Ovary (tissue), 9 donors: Measurements from ENCODE around the gene GLP1R. TPM values are rescaled to one million over a fixed set of nuclear protein-coding genes. Genes with fewer than 3 reads are reported as not detected.

Experiments used
- DNase-seq, 5 donors: peaks; one replicate each; pipeline ENCODE4 v3.0.0-alpha.2; 2019 to 2020
- H3K27ac ChIP-seq, 2 donors: fragments of 200-600 bp; one replicate each; pipeline versions ENCODE4 v1.5.1 to v1.8.0; 2019 to 2022
- H3K27me3 ChIP-seq: fragments of 200-600 bp; one replicate; pipeline ENCODE4 v1.8.0; 2022
- H3K36me3 ChIP-seq: fragments of 200-600 bp; sonication (generic); one replicate; pipeline ENCODE4 v1.5.1; 2019
- H3K4me1 ChIP-seq: one replicate; pipeline ENCODE4 v1.8.1; 2013; ENCODE audit warnings: mild to moderate bottlenecking, moderate library complexity; ENCODE audit not compliant: insufficient read depth
- H3K4me3 ChIP-seq: fragments of 200-600 bp; sonication (generic); one replicate; pipeline ENCODE4 v1.5.1; 2017
- H3K9me3 ChIP-seq, 2 donors: fragments of 200-600 bp in 1 of 2; sonication (generic) in 1 of 2; one replicate each; pipeline versions ENCODE4 v1.5.1 to v1.8.1; 2013 to 2019; ENCODE audit warnings: mild to moderate bottlenecking in 1 of 2, moderate library complexity in 1 of 2
- CTCF ChIP-seq, 3 donors: fragments of 450-650 bp in 2 of 3; fragments of 200-600 bp in 1 of 3; IDR thresholded peaks; one replicate each; pipeline versions ENCODE4 v1.5.1 to v1.8.0; 2016 to 2022; ENCODE audit warnings: antibody characterized with exemption in 3 of 3, mild to moderate bottlenecking in 1 of 3
- EP300 ChIP-seq: sonication (generic); formaldehyde crosslinking; IDR thresholded peaks from one replicate; pipeline ENCODE4 v1.6.1; 2017; ENCODE audit warnings: antibody characterized with exemption
- POLR2A ChIP-seq: fragments of 450-650 bp; IDR thresholded peaks from one replicate; pipeline ENCODE4 v1.6.1; 2017; ENCODE audit warnings: antibody characterized with exemption, mild to moderate bottlenecking, moderate library complexity
- WGBS, 3 donors: extraction: QIAGEN DNeasy Blood & Tissue Kit in 1 of 3; methylation state at CpG; one replicate each; pipeline versions ENCODE4 v1.1.5 to v1.1.7; 2013 to 2017; 5-methylcytosine and 5-hydroxymethylcytosine counted together
- intact Hi-C, 4 donors: fragments of 100-400 bp; cut with DNase I; formaldehyde crosslinking; loops; one replicate each; pipeline versions ENCODE4 v1.11.0 to v1.15.1; 2022 to 2023
- polyA plus RNA-seq, 2 donors: library from polyadenylated mRNA; stranded (reverse); fragments of 200-250 nt in 1 of 2; fragments of 350-450 nt in 1 of 2; fragmentation: Illumina TruSeq in 1 of 2; extraction: RNeasy Lipid Tissue Mini Kit (QIAGEN cat#74804) in 1 of 2; gene quantifications; one replicate each; pipeline ENCODE4 v1.2.3, GENCODE V29; 2013 to 2014
- total RNA-seq, 7 donors: library from RNA; depleted of rRNA in 2 of 7; stranded (reverse); fragments of >200 nt in 2 of 7; fragmentation: NEBNext Ultra II Directional in 3 of 7; extraction: Animal tissue kit (Norgen Biotek cat#: 25700) in 3 of 7; gene quantifications; one replicate each; pipeline versions ENCODE4 v1.1.0 to v1.2.4, GENCODE V29; 2016 to 2023
- donor health status: DM: no; HTN: no; CAD: no; lungs with moderate emphysema.
- donor health status: DM: no; HTN: no; CAD: no.
- donor health status: Bipolar disorder and iron deficiency.
- donor health status: DM: yes; HTN: yes; CAD: no.
- donor health status: DM: no; HTN: no; CAD: no.
- donor health status: DM: yes; HTN: yes; CAD: no.

GLP1R gene
- total and polyA plus RNA-seq, 9 donors, result 0.08 TPM; not detected in 8

GRCh38 chr6:39053854-39054576, 5.4 kb downstream of the GLP1R start:
- Histone ChIP-seq H3K27me3 (no peaks in the 10 kb centered on the region), H3K4me3 (no peak overlapping the region), H3K4me1 (no peaks in the 10 kb centered on the region), H3K27ac (no peak overlapping the region), H3K36me3 (no peaks in the 10 kb centered on the region), H3K9me3 (no peaks in the 10 kb centered on the region)
- 54 to 66% (median 56%) methylated on average over 9 of the region's 9 CpGs for WGBS, 3 donors
- intact Hi-C loops, result no loop called here
- TF ChIP-seq POLR2A (no peak), CTCF (IDR thresholded peaks at IDR 0.05) (no peak)
- DNase-seq, result peak in 1 of 5 donors; percentile 13

- Histone ChIP-seq H3K9me3 (no peaks in the 10 kb centered on the region), H3K4me3 (no peak overlapping the region), H3K4me1 (no peaks in the 10 kb centered on the region), H3K27ac (no peak overlapping the region), H3K36me3 (no peaks in the 10 kb centered on the region), H3K27me3 (no peaks in the 10 kb centered on the region)
- peak in 1 of 5 donors; percentile 5 for DNase-seq
- WGBS, 3 donors, result 68 to 75% (median 69%) methylated on average over 9 of the region's 9 CpGs
- intact Hi-C loops, result no loop called here
- TF ChIP-seq EP300 (no peak), POLR2A (no peak), CTCF (IDR thresholded peaks at IDR 0.05) (no peak)
These were observed 6.1 kb downstream of the GLP1R start for GRCh38 chr6:39054577-39055142.

- no peaks in the 10 kb centered on the region for H3K27me3 ChIP-seq
- no peaks in the 10 kb centered on the region for H3K4me1 ChIP-seq
- H3K36me3 ChIP-seq, result no peaks in the 10 kb centered on the region
- H3K9me3 ChIP-seq, result no peaks in the 10 kb centered on the region
- H3K27ac ChIP-seq, result no peak overlapping the region
- no peak overlapping the region for H3K4me3 ChIP-seq
- WGBS, 3 donors, result 50 to 53% (median 53%) methylated on average over 7 of the region's 7 CpGs
- intact Hi-C loops, result no loop called here
- peak in 1 of 5 donors; percentile 4 for DNase-seq
- TF ChIP-seq CTCF (IDR thresholded peaks at IDR 0.05), result no peak
- TF ChIP-seq POLR2A, result no peak
- TF ChIP-seq EP300, result no peak
These were observed 7.1 kb downstream of the GLP1R start for GRCh38 chr6:39055661-39056060.

- Histone ChIP-seq H3K27me3 (no peaks in the 10 kb centered on the region), H3K27ac (no peak overlapping the region), H3K4me1 (no peaks in the 10 kb centered on the region), H3K36me3 (no peaks in the 10 kb centered on the region), H3K9me3 (no peaks in the 10 kb centered on the region), H3K4me3 (no peak overlapping the region)
- DNase-seq, result no peak
- 92 to 94% (median 93%) methylated on average over 5 of the region's 5 CpGs for WGBS, 3 donors
- no peak for TF ChIP-seq EP300
- intact Hi-C loops, result no loop called here
These were observed 7.6 kb downstream of the GLP1R start for GRCh38 chr6:39056191-39056590.

- TF ChIP-seq EP300 (no peak), CTCF (IDR thresholded peaks at IDR 0.05) (no peak), POLR2A (no peak)
- H3K4me3 ChIP-seq, result no peak overlapping the region
- H3K27me3 ChIP-seq, result no peaks in the 10 kb centered on the region
- intact Hi-C loops, result no loop called here
- H3K4me1 ChIP-seq, result no peaks in the 10 kb centered on the region
- WGBS, 3 donors, result 73 to 79% (median 77%) methylated on average over 9 of the region's 9 CpGs
- H3K9me3 ChIP-seq, result no peaks in the 10 kb centered on the region
- no peak overlapping the region for H3K27ac ChIP-seq
- no peaks in the 10 kb centered on the region for H3K36me3 ChIP-seq
- peak in 1 of 5 donors; percentile 12 for DNase-seq
These were observed 8.1 kb downstream of the GLP1R start for GRCh38 chr6:39056681-39057080.
